Measurements from ENCODE around the gene PDCD7. TPM values are rescaled to one million over a fixed set of nuclear protein-coding genes. Genes with fewer than 3 reads are reported as not detected.

PDCD7 gene
- total RNA-seq, 1 experiment from 2014 or later, result 26.2 TPM

DNA sequence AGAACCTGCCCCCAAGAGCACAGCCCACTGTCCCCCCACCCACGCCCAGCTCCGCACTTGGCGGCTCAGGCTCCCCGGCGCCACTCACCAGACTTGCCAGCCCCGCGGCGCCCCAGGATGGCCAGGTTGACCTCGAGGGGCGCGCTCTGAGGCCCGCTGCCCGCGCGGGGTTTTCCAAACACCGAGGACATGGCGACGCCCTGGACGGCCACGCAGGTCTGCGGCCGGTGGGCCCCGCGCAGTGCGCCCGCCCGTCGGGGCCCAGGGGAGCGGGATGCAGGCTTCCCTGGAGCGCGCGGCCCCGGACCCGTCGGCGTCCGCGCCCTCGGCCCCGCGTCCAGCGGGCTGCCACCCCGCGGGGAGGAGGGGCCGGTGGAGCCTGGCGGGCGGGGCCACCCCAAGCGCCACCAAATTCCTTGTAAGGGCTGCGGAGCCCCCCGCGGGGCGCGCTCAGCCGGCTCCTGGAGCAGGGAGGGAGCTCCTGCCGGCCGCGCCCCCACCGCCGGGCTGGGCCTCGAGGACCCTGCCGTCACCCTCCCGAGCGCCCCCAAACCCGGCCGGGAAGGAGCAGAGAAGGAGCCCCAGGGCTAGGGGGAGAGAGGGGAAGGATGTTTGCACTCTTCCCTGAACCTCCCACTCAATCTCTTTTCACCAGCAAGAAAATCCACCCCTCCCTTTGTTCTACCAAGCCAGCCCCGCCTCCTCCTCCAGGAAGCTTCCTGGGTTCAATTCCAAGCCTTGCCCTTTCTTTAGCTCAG lies 65.8 kb downstream of the PDCD7 start, which contains the start of gene RASL12:
Gene RASL12 (minus strand): TSS at position 347 of the 758 bp plus-strand sequence. CDS start 156 bp downstream, at position 191.
- H3K27ac Mint-ChIP-seq (ENCODE audit: unreplicated experiment), result peak within 1 kb of the TSS; percentile 67

More for the DNA sequence above, 65.8 kb downstream of the PDCD7 start, which contains the start of gene RASL12:
- H3K36me3 ChIP-seq (ENCODE audit: control insufficient read depth, insufficient read depth, low read length), result no peaks in the 10 kb centered on the region
- peaks cover 13% of the 10 kb centered on the region for H3K4me1 Mint-ChIP-seq (ENCODE audit: low read depth, unreplicated experiment)
- peak within 1 kb of the TSS; percentile 41 for H3K4me3 ChIP-seq (ENCODE audit: low read depth, low read length)
- ChIA-PET POLR2A (interaction anchor here (0.8 to 1.1 kb wide), 3 partner anchors 12 to 219 kb away, joined by 3 to 4 read pairs (median 3); partner anchors contain the start of gene PARP16), CTCF (interaction anchor here (0.7 to 1.8 kb wide), 4 partner anchors 13 to 15 kb away, joined by 3 to 8 read pairs (median 4); no protein-coding TSS in a partner anchor)
- peak within 1 kb of the TSS; percentile 74 for H3K4me3 Mint-ChIP-seq (ENCODE audit: unreplicated experiment)
- H3K9me3 Mint-ChIP-seq (ENCODE audit: unreplicated experiment), result no peaks in the 10 kb centered on the region
- DNase-seq, result peak in 1 of 2 experiments; percentile 37
- H3K27me3 ChIP-seq (replicated peaks; ENCODE audit: control insufficient read depth, insufficient read depth, low read length), result no peaks in the 10 kb centered on the region
- BruUV-seq (replicated peaks), result no TSS peak
- no peaks in the 10 kb centered on the region; the same call in 1 of the 2 replicates for H3K9me3 ChIP-seq
- intact Hi-C loops (cut with micrococcal nuclease; ENCODE audit: unreplicated experiment), result no loop called here
- H3K4me1 ChIP-seq, result peaks cover 9% of the 10 kb centered on the region
- TF ChIP-seq, protein P1, sequence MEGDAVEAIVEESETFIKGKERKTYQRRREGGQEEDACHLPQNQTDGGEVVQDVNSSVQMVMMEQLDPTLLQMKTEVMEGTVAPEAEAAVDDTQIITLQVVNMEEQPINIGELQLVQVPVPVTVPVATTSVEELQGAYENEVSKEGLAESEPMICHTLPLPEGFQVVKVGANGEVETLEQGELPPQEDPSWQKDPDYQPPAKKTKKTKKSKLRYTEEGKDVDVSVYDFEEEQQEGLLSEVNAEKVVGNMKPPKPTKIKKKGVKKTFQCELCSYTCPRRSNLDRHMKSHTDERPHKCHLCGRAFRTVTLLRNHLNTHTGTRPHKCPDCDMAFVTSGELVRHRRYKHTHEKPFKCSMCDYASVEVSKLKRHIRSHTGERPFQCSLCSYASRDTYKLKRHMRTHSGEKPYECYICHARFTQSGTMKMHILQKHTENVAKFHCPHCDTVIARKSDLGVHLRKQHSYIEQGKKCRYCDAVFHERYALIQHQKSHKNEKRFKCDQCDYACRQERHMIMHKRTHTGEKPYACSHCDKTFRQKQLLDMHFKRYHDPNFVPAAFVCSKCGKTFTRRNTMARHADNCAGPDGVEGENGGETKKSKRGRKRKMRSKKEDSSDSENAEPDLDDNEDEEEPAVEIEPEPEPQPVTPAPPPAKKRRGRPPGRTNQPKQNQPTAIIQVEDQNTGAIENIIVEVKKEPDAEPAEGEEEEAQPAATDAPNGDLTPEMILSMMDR (IDR thresholded peaks at IDR 0.05; ENCODE audit: insufficient read depth in 1 of 2, low read depth in 1 of 2, low read length in 1 of 2, severe bottlenecking in 1 of 2, unreplicated experiment in 1 of 2), result no peak
- H3K36me3 Mint-ChIP-seq (ENCODE audit: insufficient read depth, unreplicated experiment), result no peaks in the 10 kb centered on the region
- H3K27me3 Mint-ChIP-seq (ENCODE audit: insufficient read depth, unreplicated experiment), result no peaks in the 10 kb centered on the region

Other genes with a start within 250 kb of the PDCD7 start
- 1.3 and 1.6 TPM in 2 replicates for gene ANKDD1A, start 221.9 kb downstream of the PDCD7 start, total RNA-seq (2022)
- gene SPG21, start 143.9 kb downstream of the PDCD7 start, total RNA-seq (2022), result 69.4 and 72.9 TPM in 2 replicates
- 24.7 and 29.9 TPM in 2 replicates for gene MTFMT, start 104.2 kb downstream of the PDCD7 start, total RNA-seq (2022)
- gene SLC51B, start 88.4 kb downstream of the PDCD7 start, total RNA-seq (2022), result 15.4 and 17.1 TPM in 2 replicates
- 6.0 and 6.4 TPM in 2 replicates for gene RASL12, start 65.8 kb downstream of the PDCD7 start, total RNA-seq (2022)
- gene KBTBD13, start 57.1 kb downstream of the PDCD7 start, total RNA-seq (2022), result not detected in 2 replicates
- 2.2 and 2.7 TPM in 2 replicates for gene UBAP1L, start 18.6 kb downstream of the PDCD7 start, total RNA-seq (2022)
- gene CLPX, start 51.5 kb upstream of the PDCD7 start, total RNA-seq (2022), result 51.4 and 59.4 TPM in 2 replicates
- gene CILP, start 77.7 kb upstream of the PDCD7 start, total RNA-seq (2022), result not detected in 2 replicates
- gene PARP16, start 153.1 kb upstream of the PDCD7 start, total RNA-seq (2022), result 6.9 and 9.5 TPM in 2 replicates
- gene RNU5A-1, start 162.2 kb upstream of the PDCD7 start, total RNA-seq (2022), result not detected in 2 replicates
- not detected in 2 replicates for gene RNU5B-1, start 170.9 kb upstream of the PDCD7 start, total RNA-seq (2022)
- gene IGDCC3, start 244.2 kb upstream of the PDCD7 start, total RNA-seq (2022), result 43.5 and 51.2 TPM in 2 replicates